Stimulated activated CD8-positive, alpha-beta memory T cell treated with anti-CD3 and anti-CD28 coated beads, Interleukin-12 subunit alpha, Interleukin-12 subunit beta, amount 100 ng/mL, for 24 hours (primary cell): ENCODE measurements around the gene DCP1B.

Source experiments
- DNase-seq: peaks from one replicate; pipeline ENCODE4 v3.0.0-alpha.2; 2020; ENCODE audit errors: extremely low read depth

The DCP1B gene

GRCh38 chr12:1919763-1920162, 84.5 kb downstream of the DCP1B start:
- DNase-seq, result no peak

DNA sequence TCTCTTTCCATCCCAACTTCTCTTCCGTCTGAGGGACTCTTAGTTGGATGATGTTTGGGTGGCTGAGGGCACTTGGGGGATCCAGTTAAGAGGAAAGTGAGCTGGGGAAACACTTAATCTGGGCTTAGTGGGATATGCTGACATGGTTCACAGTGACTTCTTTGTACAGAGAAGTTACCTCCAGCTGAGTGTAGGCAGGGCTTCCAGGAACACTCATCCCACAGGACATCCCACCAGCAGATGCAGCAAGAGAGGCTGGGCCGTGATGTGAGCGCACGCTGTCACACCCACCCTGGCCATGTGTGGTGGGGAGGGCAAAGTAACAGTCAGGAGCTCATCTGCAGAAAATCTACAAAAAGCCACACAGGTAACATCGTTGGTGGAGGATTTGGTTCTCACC, 85.0 kb downstream of the DCP1B start:
- no peak for DNase-seq

GRCh38 chr12:1918884-1919236, 85.4 kb downstream of the DCP1B start:
- DNase-seq, result no peak

- no peak for DNase-seq
These were observed 86.0 kb downstream of the DCP1B start, which contains the start of gene CACNA2D4 for GRCh38 chr12:1918081-1918883. Gene CACNA2D4, minus strand, starts transcription at chr12:1918652. Its CDS starts 179 bp downstream, at chr12:1918473.

GRCh38 chr12:1917172-1918070, 86.8 kb downstream of the DCP1B start:
- no peak for DNase-seq

- DNase-seq, result no peak
These were observed 87.7 kb downstream of the DCP1B start for GRCh38 chr12:1916371-1917171.

GRCh38 chr12:1915082-1915968, 88.9 kb downstream of the DCP1B start:
- DNase-seq, result no peak

DNA sequence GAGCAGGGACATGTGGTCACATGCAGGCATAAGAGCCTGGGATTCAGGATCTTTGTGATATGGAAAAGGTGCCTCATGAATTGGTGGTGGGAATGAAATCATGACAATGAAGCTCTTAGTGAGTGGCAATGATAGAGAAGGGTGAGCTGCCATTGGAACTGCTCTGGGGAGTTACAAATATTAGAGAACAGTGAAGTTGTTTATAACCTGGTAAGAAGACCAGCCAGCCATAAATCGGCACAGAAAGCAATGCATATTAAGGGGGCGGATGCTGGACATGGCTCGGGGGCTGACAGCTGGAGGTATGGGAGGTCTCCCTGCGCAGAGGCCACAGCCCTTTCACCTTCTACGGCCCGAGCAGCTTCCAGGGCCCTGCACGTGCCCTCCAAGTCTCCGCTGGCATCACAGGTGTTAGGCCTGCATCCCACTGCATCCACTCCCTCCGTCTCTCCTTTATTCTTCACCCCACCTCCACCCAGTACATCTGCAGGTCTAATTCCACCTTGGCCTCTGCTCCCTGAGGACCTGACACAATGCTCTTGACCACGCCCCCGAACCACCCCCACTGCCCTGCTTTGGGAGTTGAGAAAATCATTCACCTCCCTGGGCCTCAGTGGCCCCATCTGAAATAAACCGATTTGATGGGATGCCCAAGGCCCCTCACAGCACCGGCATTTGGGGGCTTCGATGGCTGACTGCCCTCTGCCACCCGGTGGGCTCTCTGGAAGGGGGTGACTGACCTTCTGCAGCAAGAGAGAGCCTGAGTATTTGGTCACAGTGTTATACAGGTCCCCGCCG, 89.9 kb downstream of the DCP1B start:
- no peak for DNase-seq

- no peak for DNase-seq
These were observed 90.7 kb downstream of the DCP1B start for GRCh38 chr12:1913377-1914113.

GRCh38 chr12:1912580-1913376, 91.5 kb downstream of the DCP1B start:
- DNase-seq, result no peak

- DNase-seq, result no peak
These were observed 92.4 kb downstream of the DCP1B start for GRCh38 chr12:1911598-1912575.

- DNase-seq, result no peak
These were observed 93.8 kb downstream of the DCP1B start for GRCh38 chr12:1910468-1910867.

DNA sequence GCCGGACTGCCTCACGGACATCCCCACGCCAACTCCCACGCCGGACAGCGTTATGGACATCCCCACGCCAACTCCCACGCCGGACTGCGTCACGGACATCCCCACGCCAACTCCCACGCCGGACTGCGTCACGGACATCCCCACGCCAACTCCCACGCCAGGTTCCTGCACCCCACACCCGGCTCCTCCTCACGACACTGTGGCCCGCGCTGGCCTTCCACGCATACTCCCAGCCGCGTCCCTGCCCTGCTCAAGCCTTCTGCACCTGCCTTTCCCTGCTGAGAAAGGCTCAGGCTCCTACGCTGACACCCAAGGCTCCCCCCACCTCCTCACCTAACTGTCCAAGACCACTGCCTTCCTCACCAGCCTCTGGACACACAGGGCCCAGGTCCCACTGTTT, 95.5 kb downstream of the DCP1B start:
- DNase-seq, result no peak

- no peak for DNase-seq
These were observed 96.3 kb downstream of the DCP1B start for GRCh38 chr12:1907652-1908611.

- no peak for DNase-seq
These were observed 97.7 kb downstream of the DCP1B start for GRCh38 chr12:1906579-1906978.

GRCh38 chr12:1904875-1905274, 99.4 kb downstream of the DCP1B start:
- no peak for DNase-seq
